Cortex of kidney (tissue), 1 donor: ENCODE results near the gene ADGRD1.

Experiments
- DNase-seq: peaks from one replicate; lab custom pipeline; 2025; lab: John Stamatoyannopoulos, UW

ADGRD1 gene

DNA sequence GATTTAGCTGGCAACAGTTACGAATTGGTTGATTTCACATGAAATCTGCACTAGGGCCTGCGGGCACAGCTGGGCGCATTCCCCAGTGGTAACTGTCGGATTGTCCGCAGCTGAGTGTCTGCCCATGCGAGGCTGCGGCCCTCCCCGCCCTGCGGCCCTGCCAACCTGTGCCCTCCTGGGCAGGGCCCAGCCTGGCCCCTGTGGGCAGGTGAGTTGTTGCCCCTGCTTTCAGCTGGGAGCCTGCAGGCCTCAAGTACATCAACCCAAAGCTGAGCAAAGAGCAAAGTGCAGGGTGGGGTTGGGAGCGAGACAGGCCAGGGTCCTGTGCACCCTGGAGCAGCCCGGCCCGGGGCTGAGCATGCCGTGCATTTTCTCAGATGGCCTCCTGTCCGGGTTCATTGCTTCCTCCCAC, 89.1 kb downstream of the ADGRD1 start:
- no peak for DNase-seq

DNA sequence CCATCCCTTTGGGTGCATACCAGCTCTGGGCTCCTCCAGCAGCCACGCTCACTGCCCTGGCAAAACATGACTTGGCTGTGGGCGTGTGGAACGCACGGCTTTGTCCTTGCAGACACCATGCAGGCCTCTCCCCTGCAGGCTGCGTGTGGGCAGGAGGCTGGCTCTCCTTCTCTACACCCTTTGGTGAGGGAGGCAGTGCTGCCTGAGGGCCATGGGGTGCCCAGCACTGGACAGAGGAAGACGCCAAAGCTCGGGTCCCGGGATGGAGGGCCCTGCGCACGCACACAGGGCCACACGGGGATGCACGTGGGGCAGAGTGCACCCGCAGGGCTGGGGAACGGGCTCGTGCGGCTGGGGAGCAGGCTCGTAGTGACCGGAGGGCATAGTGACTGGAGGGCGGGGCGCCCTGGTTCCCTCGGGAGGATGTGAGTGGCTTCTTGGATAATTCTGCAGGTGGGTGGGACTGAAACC, 89.7 kb downstream of the ADGRD1 start:
- no peak for DNase-seq

DNA sequence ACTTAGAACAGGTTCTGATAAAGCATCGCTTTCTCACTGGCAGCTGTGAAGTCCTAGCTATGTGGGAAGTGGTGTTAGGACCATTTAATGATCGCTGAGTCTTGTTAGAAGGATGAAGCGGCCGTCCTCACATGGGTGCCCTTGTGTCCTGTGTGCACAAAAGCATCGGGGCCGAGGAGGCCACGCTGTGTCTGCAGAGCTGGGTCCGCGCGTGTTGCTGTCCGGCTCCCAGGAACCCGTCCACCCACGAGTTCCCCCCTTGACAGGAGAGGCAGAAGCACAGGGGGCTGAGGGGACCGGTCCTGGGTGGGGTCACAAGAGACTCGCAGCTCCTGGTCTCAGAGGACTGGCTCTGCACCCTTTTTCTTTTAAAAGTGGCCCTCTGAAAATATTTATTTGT, 90.4 kb downstream of the ADGRD1 start:
- DNase-seq: no peak

DNA sequence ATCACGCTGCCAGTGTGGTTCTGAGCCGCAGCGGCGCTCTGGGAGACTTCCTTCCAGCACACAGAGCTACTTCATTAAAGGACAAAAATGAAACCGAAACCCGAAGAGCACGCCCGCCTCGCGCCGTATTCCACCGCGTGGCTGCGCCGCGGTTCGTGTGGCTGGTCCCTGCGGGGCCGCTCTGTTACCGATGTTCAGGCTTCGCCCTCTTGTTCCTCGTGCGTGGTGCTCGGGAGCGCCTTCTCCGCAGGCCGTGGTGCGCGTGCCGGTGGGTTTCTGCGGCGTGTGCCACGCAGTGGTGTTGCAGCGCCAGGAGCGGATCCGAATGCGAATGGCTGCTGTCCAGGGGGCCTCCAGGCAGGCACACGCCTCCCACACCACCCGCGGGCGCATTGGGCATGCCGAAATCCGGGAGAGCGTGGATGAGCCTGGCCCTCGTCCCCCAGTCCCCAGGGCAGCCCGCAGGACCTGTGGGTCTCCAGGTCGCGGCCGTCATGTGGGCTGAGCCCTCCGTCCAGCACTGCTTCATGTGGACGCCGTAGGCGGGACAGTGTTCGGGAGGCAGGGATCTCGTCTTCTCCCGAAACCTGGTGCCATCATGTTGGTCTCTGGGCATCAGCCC, 91.2 kb downstream of the ADGRD1 start:
- DNase-seq: no peak

DNA sequence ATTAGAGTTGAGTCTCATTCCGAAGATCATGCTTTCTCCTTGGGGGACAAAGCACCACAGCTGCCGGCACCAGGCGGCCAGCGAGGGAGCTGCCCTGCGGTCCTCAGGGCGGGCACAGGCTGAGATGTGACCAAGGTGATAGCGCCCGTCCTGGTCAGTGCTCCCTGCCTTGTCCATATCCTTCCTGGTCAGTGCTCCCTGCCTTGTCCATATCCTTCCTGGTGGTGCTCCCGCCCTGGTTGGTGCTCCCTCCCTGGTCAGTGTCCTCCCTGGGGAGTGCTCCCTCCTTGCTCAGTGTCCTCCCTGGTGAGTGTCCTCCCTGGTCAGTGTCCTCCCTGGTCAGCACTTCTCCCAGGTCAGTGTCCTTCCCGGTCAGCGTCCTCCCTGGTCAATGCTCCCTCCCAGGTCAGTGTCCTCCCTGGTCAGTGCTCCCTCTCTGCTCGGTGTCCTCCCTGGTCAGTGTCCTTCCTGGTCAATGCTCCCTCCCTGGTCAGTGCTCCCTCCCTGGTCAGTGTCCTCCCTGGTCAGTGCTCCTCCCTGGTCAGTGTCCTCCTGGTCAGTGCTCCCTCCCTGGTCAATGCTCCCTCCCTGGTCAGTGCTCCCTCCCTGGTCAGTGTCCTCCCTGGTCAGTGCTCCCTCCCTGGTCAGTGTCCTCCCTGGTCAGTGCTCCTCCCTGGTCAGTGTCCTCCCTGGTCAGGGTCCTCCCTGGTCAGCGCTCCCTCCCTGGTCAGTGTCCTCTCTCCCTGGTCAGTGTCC, 92.2 kb downstream of the ADGRD1 start:
- DNase-seq: no peak

DNA sequence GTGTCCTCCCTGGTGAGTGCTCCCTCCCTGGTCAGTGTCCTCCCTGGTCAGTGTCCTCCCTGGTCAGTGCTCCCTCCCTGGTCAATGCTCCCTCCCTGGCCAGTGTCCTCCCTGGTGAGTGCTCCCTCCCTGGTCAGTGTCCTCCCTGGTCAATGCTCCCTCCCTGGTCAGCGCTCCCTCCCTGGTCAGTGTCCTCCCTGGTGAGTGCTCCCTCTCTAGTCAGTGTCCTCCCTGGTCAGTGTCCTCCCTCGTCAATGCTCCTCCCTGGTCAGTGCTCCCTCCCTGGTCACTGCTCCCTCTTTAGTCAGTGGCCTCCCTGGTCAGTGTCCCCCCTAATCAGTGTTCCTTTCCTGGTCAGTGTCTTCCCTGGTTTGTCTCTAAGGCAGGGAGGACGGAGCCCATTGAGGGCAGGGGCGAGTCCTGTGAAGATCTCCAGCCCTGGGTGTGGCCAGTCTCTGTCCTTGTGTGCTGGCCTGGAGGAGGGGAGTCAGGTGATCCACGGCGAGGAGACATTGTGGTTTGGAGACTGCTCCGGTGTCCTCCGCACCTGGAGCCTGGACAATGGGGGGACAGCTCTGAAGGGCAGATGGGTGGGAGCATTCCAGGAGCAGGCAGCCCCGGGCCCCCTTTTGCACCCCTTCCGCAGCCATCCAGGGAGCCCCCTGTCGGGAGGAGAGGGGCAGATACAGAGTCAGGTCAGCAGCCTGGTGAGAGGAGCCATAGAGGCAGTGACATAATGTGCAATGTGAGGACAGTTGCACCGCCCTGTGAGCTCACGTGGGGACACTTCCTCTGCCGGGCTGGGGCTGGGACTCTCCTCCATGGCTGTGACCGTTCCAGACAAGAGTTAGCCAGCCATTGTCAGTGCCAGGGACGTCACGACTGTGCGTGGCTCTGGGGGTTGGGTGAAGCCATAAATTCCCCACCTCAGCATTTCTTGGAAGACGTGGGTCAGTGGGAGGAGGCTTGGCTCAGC, 93.4 kb downstream of the ADGRD1 start:
- no peak for DNase-seq

DNA sequence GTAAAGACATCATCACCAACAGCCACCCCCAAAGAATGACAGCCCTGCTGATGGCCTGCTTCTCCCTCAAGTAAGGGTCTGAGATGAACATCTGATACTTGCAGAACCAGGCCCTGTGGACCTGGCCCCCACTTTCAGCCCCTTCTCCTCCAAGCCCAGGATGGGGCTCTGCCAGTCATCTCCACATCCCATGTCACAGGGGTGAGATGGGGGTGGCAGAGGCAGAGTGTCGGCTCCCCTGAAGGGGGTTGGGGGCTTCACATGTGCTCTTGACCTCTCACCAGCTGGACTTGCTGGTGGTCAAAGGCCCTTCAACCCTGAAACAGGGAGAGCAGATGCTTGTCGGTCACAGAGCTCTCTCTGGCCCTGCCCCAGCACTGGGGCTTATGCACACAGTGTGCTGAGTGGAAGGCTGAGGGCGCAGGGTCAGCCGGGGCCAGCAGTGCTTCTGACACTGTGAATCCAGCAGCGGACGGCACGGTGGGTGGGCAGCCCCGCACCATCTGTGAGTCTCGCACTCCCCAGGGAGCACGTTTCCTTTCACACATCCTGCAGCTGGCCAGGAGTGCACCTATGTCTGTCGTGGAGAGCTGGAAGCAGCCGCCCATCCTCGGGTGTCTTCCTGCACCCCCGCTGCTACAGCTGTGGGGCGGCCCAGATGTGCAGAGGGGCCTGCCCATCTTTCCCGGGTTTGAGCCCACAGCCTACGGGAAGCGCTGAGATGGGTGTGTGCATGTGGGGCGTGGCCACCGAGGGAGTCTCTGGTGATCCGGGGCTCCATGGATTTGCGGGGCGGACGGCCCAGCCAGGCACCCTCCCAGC, 94.3 kb downstream of the ADGRD1 start:
- DNase-seq: no peak

DNA sequence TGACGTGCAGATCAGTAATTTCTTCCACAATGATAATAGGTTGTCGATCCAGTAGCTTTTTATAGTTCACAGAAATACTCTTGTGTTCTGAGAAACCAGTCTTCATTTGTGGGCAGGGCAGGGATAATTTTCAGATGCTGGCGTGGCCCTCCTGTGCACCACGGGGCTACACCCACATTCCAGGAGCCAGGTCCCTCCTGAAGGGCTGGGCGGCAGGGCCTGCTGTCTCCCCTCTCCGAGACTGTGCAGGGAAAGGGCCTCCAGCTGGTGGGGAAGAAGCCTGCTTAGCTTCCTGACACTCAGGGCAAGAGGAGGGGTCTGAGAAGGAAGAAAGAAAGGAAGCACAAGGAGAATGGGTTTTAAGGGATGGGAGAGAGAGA, 94.9 kb downstream of the ADGRD1 start:
- no peak for DNase-seq

DNA sequence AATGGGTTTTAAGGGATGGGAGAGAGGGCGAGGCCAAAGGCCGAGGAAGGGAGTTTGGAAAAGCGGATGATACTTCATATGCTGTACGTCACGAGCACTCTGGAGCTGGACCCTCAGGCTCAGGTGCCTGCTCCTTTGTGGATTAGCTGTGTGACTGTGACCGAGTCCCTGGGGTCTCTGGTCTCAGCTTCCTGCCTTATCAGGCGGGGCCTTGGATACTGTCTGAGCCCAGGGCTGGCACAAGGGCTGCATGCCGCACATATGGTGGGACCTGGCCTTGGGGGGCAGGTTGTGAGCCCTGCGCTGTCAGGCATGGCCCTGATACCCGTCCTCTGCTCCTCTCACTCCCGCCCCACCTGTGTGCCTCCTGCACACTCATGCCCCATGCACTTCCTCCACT, 95.3 kb downstream of the ADGRD1 start:
- no peak for DNase-seq

DNA sequence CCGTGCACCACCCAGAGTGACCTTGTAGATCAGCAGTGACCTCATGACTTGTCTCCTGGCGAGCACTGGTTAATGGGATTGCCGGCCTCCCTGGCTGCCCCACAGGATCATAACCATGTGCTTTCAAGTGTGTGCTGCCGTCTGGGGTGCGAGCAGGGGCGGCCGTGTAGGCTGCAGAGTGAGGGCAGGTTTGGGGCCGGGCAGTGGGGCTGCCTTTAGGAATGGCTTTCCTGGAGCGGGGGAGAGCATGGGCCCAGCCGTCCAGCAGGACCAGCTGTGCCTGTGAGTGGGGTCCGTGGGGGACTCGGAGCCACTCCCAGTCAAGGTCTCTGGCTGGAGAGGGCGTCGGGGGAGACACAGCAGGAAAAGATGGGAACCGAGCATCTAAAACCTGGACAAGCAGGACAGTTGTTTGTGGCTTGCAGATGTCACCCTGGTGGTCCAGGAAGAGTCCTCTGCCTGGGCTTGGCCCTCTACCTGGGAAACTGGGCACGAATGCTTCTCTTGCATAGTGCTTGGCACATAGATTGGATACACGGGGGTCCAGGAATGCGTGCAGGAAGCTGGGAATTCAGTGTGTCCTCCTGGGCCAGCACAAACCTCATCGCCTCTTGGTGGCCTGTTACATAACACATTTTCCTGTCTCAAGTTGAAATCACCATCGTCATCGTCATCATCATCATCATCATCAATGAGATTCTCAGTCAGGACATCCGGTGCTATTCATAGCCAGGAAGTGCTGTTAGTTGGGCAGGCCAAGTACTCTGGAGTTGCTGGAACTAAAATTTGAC, 96.0 kb downstream of the ADGRD1 start:
- DNase-seq: no peak

DNA sequence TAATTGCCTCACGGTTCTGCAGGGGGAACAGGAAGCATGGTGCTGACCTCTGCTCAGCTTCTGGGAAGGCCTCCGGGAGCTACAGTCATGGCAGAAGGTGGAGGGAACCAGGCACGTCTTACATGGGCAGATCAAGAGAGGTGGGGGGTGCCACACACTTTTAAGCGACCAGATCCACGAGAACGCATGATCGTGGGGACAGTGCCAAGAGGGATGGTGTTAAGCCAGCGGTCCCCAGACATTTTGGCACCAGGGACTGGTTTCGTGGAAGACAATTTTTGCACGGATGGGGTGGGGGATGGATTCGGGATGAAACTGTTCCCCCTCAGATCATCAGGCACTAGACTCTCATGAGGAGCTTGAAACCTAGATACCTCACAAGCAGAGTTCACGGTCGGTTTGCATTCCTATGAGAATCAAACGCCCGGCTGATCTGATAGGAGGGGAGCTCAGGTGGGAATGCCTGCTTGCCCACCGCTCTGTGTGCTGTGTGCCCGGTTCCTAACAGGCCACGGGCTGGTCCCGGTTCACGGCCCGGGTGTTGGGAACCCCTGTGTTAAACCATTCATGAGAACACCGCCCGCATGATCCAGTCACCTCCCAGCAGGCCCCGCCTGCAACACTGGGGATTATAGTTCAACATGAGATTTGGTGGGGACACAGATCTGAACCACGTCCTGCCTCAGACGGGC, 96.9 kb downstream of the ADGRD1 start:
- no peak for DNase-seq

DNA sequence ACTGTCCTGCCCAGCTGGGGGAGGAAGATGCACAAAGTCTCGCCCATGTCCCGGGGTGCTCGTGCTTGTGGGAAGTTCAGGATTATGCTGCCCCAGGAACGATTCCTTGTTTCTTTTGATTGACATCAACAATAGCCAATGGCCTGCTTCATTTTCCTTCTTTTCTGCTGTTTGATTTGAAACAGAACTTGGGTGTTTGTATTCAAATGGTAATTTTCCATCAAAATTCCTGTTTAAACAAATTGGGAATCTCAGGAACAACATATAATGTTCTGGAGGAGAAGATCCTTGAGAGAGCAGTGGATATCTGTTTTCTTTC, 97.4 kb downstream of the ADGRD1 start:
- no peak for DNase-seq

DNA sequence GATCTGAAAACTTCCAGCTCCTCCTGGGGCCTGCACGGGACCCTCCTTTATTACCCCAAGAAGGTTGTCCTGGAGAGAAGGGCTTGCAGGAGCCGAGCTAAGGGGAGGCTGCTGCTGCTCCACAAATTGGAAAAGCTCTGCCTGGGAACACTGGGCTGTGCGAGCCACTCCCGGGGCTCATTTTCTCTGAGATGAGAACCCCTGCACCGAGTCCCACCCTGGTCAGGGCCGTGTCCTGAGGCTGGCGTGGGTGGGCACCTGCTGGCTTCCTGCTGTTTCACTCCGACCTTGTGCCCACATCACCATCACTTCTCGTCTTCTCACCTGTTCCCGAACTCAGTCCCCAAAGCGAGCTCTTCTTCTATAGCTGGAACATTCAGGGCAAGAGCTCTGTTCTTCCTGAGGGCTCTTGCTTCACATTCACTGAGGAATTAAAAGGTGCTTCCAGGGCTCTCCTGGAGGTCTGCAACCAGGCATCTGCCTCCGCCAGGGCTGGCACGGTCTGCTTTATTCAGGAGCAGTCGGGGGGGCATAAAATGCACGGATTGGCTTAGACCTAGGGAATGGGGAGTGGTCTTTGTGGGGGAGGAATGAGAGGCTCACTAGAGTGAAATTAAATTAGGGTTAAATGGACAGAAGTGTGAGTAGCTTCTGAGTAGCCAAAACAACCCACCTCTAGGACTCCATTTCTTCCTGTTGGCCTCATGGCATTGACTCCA, 98.5 kb downstream of the ADGRD1 start:
- no peak for DNase-seq

DNA sequence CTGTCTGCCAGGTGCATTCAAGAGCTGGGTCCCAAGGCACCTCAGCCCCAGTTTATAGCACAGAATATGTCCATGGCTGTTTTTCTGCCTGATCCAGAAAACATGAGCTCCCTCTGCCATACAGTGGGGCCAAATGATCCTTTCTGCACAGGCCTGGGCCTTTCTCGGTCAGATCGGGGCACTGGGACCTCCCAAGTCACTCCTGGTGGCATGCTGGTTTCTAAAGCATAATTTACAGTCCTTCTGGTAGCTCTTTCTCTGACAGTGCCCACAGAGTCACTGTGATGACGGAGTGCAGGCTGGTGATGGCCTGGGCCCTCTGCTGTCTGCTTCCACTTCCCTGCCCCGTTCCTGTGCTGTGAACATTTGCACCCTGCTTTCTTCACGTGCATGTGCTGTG, 99.2 kb downstream of the ADGRD1 start:
- DNase-seq: no peak

DNA sequence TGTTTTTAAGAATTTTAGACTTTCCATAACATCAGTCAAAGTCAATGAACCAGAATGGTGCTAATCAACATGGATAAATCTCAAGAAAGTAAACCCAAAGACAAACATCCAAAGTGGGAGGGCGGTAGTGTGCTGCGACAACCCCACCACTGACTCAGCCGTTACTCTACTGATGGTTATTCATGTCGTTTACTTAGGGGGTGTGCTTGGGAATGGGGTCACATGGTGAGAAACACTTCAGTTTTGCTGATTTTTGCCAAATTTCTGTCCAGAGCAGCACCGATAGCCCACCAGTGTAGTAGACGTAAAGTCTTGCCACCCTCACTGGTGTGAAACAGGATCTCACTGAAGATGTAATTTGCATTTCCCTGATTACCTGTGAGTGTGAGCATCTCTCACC, 99.9 kb downstream of the ADGRD1 start:
- no peak for DNase-seq

DNA sequence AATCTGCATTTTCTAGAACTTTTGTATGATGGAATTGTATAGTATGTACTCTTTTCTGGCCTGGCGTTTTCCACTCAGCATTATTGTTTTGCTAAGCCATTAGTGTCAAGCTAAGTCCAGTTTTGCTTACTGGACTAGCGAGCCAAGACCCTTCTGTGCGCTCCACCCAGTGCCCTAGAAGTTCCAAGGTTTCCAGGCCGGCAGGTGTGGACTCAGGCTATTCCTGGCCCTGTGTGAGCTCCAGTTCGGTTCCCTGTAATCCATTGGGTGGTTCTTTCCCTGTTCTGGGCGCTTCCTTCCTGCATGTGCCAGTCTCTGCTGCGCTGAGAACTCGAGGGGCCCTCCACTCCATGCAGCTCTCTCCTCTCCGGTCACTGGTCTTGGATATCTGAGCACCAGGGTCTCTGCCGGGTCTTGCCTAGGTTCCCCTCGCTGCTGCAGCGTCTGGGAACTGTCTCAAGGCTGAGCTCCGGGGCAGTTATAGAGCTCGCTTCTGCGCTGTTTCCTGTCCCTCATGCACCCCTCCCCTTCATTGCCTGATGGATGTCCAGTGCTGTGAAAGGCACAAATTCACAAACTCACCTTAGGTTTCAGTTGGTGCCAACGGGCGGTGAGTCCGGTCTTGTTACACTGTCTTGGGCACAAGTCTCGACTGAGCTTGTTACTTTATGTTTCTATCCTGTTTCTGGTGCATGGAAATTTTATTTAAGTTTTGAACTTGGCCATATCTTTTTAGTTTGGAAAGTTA, 100.8 kb downstream of the ADGRD1 start:
- no peak for DNase-seq

DNA sequence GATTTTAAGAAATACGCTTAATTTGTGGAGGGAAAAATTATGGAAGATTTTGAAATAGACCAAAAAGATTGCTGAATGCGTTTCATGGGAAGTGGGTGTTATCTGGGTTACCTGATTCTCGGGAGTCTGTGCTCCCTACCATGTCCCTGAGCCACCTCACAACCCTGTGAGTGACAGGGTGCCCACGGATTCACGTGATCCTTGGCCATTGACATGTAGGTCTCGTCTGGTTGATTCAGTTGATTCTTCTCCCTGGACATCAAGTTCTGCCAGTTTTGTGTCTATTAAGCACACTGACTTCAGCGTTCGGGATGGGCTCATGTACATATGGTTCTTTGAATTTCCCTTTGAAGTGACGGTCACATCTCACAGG, 101.4 kb downstream of the ADGRD1 start:
- no peak for DNase-seq

DNA sequence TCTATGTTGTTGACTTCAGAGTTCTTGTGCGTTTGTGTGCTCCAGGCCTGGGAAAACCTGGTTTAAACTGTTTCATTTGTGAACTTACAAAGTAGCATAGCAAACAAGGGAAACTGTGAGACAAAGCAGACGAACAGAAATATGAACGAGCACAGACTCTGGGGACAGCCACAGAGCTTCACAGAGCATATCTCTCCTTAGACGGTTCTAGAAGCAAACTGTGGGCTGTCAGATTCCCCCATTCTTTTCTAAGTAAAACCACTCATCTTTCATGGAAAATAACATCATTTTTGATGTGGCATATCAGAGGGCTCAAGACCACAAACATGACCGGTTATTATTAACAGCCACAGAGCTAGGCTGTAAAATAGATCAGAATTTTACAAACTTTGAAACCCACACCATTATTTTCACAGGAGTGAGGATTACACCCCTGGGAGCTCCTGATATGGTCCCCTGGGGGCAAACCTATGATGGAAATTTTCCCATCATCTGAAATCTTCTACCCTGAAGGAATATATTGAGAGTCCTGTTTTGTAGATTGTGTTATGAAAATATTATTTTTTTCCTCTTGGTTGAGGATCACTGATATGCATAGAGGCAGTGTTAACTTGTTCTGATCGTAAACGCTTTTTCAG, 102.0 kb downstream of the ADGRD1 start:
- no peak for DNase-seq

DNA sequence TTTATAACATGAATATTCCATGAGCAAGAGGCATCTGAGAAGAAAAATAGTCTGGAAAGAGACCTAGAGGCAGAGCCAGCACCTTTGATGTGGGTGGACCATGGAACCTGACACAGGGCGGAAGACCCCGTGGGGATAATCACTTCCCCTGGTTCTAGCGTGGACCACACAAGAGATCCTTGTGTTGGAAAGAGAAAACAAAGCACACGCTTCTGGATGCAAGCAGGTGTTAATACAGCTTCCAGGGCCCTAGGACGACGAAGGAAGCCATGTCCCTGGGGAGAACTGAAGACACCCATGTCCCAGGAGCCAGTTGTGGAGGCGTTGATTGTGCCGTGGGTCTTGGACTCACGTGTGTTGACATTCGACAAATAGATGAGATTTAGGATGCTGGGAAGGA, 102.9 kb downstream of the ADGRD1 start:
- DNase-seq: no peak
